NOMO-1 treated with DMSO at 0.1 percent for 48 hours (cell line): ENCODE results near the gene UBE2J2.

Experiments
- DNase-seq: peaks from one replicate; lab custom pipeline; 2025; ENCODE audit not compliant: unreplicated experiment; lab: John Stamatoyannopoulos, UW

The UBE2J2 gene

DNA sequence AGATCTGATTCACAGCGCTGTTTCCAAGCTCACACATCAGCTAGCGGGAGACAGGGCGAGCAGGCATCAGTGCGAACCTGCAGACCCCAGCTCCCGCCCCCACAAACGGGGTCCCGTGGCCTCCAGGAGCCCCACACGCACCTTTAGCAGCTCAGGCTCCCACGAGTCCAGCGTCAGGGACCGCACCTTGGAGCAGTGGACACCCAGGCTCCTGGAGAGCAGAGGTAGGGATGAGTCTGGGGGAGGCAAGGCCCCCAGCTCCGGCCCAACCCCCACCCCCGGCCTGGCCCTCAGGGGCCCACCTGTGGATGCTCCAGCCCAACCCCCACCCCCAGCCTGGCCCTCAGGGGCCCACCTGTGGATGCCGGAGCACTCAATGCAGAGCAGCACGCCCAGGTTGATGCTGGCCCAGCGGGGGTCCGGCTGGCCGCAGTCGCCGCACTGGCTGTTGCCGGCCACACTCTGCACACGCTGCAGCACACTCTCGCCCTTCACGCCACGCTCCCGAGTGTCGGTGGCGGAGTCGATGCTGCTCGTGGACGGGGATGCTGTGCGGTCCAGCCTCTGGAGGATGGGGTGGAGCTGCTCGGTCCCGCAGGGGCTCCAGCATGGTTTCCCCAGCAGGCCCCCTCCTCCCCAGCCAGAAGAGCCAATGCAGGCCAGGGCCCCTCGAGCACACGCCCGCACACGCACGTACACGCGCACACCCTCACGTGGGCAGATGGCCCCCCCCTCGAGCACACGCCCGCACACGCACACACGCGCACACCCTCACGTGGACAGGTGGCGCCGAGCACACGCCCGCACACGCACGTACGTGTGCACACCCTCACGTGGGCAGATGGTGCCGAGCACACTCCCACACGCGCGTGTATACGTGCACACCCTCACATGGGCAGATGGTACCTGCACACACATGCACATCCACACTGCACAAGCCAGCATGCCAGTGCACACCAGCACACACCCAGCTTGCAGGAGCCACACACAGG is 22.7 kb upstream of the UBE2J2 start:
- no peak for DNase-seq

DNA sequence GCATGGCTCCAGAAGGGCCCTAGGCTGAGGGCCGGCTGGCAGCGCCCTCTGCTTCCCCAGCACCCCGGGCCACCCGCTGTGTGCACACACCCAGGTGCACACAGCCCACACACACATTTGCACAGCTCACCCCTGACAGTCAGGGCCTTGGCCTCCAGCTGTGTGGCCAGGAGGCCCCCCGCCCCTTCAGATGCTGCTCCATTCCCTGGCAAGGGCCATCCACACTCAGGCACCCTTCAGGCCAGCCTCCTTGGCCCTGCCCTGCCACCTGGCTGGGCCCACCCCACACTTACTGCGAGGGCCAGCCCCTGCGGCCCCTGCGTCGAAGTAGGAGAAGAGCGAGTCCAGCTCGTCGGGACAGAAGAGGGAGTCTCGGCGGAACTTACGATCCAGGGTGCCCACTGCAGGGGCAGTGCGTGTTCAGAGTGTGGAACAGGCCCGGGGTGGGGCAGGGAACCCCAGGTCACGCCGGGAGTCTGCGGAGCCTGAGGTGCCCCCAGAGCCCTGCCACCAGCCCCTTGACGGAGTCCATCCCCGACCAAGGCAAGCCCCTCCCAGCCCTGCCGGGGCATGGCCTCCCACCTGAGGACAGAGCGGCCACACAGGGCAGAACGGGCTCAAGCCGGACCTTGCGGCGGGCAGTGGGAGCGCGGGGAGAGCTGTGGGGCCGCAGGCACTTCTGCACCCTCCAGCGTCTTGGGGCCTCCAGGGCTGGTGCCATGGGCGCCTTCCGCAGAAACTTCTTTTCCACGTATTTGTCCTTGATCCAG is 21.7 kb upstream of the UBE2J2 start:
- no peak for DNase-seq

DNA sequence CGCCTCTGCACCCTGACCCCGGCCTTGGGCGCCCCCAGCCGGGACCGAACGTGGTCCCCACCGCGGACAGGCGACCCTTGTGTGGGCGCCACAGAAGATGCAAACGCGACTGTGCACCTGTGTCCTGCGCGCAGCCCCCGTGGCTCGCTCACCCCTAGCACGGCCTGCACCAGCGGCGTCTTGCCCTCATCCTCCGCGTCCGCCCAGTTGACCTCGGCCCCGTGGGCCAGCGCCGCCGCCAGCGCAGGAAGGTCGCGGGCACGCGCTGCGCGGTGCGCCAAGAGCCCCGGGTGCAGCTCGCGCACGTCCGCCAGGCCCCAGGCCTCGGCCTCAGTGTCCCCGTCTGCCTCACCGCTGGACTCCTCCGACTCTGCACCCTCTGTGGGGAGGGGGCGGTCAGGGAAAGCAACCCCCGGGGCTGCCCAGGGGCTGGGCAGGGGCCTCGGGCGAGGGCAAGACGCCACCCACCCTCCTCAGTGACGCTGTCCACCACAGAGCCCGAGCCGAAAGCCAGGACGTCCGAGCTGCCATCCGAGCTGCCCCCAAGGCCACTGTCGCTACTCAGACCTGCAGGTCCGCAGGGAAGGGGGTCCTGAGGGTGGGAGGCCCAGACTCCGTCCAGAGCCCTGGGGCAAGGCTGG is 20.7 kb upstream of the UBE2J2 start:
- DNase-seq = no peak

DNA sequence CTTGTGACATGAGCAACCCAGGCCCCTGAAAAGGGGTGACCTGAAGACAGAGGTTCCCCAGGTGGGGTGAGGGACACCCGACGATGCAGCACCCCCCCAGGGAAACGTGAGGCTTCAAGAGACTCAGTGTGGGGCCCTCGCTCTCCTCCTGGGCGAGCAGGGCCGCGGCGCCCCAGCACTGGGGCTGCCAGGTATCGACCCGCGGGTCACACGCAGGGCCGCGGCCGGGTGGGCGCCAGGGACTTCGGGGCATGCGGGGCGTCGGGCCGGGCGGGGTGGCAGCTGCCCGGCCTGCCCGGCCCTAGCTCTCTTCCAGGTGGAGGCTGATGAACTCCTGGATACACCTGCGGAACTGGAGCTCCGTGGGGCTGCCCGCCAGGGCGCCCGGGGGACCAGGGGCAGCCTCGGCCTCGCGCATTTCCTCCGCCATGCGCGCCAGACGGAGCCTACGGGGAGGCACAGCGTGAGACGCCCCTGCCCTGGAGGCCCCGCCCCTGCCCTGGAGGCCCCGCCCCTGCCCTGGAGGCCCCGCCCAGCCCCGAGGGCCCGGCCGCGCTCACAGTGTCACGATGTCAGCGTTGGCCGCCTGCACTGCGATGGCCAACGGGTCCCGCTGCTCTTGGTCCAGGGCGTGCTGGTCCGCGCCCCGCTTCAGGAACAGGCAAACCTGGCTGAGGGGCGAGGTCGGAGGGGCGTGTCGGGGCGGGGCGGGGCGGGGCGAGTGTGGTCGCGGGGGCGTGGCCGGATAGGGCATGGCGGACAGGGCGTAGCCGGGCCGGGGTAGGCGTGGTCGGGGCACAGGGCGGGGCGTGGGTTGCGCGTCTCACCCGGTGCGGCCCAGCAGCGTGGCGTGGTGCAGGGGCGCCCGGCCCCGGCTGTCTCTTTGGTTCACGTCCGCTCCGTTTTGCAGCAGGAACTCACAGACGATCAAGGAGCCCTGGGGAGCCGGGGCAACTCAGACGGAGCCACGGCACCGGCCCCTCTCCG is 19.9 kb upstream of the UBE2J2 start:
- DNase-seq = no peak

DNA sequence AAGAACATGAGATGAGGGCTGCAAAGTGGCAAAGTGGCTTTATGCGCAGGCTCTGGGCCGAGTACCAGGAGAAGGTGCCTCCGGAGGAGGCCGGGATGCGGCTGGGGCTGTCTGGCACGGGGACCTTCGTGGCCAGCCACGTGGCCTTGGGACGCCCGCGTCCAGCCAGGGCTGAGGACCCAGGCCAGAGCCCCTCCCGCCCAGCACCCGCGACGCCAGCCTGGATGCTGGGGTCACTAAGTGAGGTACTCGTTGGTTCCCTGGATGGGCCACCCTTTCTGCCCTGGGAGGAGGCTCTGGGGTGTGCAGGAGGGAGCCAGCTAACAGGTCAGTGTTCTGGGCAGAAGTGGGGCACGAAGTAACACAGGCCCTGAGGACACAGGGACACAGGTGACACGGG is 19.2 kb upstream of the UBE2J2 start:
- no peak for DNase-seq

DNA sequence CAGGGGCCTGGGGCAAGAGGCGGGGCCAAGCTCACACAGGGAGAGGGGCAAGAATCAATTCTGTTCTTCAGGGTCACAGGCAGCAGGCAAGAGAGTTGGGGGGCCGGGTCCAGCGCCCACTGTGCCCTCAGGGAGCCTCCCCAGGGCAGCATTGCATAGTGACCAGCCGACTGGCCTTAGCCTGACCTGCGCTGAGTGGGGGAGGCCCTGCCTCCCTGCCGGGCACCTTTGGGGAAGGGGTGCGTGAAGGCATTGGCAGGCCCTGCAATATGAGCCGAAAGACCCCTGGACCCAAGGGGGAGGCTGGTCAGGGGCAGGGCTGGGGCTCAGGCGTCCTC is 18.8 kb upstream of the UBE2J2 start:
- DNase-seq = no peak

DNA sequence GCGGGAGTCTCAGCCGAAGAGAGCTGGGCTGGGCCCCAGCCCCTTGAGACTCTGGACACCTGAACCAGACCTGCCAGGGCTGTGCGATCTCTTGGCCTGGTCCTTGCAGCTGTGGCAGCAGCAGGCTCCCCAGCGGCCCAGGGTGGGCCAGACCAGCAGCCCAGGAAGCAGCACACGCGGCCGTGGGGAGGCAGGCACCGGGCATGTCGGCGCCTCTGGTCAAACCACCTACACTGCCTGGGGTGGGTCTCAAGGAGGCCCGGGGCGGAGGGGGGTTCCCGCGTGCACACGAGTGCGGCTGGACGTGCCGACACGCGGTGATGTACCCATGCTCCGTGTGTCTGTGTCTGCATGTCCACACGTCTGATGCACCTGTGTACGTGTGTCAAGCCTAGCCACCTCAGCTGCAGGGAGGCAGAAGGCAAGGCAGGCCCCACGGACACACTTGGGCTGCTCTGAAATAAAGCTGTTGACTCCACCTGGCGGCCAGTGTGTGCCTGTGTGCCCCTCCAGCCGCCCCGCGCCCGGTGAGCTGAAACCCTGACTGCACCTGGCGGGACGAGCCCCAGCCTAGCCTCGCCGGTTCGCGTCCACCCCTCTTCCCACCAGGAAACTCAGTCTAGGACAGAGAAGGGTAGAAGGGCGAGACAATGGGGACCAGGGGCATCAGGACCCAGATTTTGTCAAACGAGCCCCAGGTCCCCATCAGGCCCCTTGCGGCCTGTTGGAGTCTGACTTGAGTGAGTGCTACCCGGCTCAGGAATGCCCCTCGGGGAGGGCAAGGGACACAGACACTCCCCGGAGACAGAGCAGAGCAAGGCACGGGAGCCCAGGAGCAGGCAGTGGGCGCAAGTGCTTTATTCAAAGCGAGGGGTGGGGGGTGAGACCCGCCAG is 18.1 kb upstream of the UBE2J2 start:
- DNase-seq = peak; percentile 47

DNA sequence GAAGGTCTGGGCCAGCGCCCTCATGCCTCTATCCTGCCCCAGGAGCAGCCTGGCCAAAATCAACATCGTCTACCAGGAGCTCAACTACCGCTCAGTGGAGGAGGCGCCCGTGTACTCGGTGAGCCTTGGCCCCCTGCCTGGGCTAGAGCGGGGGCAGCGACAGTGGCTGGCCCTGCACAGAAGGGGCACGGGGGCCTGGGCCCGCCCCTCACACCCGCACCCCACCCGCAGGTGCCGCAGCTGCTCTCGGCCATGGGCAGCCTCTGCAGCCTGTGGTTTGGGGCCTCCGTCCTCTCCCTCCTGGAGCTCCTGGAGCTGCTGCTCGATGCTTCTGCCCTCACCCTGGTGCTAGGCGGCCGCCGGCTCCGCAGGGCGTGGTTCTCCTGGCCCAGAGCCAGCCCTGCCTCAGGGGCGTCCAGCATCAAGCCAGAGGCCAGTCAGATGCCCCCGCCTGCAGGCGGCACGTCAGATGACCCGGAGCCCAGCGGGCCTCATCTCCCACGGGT is 17.4 kb upstream of the UBE2J2 start:
- no peak for DNase-seq

DNA sequence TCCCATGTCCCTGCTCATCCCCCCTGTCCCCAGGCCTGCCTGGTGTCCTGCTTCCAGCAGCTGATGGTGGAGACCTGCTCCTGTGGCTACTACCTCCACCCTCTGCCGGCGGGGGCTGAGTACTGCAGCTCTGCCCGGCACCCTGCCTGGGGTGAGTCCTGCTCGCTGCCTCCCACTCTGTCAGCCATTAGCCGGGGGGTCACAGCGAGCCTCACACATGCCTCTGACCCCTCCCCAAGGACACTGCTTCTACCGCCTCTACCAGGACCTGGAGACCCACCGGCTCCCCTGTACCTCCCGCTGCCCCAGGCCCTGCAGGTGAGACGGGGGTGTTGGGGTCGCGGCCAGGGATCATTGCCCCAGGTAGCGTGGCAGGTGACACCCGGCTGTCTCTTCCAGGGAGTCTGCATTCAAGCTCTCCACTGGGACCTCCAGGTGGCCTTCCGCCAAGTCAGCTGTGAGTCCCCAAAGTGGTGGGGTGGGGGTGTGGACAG is 16.6 kb upstream of the UBE2J2 start:
- peak; percentile 30 for DNase-seq

DNA sequence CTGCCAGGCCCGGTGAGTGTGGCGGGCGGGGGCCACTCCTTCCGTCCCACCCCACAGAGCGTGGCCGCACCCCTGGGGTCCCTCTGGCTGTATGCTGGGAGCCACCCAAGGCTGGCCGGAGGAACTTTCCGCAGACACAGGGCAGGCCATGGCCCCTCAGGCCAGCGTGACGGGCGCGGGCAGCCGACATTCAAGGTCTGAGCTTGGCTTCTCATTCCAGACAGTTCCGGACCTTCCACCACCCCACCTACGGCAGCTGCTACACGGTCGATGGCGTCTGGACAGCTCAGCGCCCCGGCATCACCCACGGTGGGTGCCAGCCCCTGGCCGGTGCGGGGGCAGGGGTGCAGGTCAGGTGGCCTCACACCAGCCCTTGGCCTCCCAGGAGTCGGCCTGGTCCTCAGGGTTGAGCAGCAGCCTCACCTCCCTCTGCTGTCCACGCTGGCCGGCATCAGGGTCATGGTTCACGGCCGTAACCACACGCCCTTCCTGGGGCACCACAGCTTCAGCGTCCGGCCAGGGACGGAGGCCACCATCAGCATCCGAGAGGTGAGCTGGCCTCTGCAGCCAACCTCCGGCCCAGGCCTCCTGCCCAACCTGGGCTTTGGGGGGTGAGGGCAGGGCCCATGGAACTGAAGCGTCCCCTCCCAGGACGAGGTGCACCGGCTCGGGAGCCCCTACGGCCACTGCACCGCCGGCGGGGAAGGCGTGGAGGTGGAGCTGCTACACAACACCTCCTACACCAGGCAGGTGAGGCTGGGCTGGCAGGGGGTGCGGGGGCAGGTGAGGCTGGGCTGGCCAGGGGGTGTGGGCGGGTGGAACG is 13.8 kb upstream of the UBE2J2 start:
- no peak for DNase-seq

DNA sequence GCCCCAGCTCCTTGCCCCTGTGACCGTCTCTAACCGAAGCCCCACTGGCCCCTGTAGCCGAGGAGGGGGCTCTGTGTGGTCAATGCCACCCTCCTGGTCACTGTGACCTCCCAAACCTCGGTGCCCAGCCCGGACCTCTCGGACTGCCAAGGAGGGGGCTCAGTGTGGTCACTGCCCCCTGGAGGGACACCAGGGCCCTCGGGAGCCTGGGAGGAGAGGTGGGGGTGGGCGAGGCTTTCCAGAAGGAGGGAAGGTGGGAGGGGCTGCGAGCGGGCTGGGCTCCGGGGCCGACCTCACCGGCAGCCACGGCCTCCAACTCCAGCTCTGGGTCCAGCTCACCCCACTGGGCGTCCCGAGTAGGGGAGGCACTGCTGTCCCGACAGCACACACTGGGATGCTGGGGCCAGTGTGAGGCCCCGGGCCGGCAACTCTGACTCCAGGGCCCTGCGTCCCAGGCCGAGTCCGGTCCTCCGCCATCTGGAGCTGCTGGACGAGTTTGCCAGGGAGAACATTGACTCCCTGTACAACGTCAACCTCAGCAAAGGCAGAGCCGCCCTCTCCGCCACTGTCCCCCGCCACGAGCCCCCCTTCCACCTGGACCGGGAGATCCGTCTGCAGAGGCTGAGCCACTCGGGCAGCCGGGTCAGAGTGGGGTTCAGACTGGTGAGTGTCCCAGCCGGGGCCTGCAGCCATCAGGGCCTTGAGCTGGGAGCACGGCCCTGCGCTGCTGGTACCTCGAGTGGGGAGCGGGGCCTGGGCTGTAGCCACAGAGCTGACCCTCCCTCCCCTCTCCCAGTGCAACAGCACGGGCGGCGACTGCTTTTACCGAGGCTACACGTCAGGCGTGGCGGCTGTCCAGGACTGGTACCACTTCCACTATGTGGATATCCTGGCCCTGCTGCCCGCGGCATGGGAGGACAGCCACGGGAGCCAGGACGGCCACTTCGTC is 12.9 kb upstream of the UBE2J2 start:
- DNase-seq = no peak

DNA sequence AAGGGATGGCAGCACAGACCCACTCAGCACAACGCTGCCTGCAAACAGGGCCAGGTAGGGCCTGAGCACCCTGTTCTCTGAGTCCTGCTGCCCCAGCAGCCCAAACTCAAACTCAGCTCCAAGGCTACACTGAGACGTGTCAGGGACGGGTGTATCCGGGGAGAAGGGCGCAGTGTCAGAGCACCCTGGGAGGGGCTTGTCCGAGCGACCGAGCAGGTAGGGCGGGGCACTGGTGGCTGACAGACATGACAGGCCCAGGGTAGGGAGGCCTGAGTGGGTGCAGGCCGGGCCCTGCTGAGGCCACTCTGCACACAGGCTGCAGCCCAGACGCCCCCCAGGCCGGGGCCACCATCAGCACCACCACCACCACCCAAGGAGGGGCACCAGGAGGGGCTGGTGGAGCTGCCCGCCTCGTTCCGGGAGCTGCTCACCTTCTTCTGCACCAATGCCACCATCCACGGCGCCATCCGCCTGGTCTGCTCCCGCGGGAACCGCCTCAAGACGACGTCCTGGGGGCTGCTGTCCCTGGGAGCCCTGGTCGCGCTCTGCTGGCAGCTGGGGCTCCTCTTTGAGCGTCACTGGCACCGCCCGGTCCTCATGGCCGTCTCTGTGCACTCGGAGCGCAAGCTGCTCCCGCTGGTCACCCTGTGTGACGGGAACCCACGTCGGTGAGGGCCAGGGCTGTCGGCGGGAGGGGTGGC is 12.1 kb upstream of the UBE2J2 start:
- DNase-seq = no peak

DNA sequence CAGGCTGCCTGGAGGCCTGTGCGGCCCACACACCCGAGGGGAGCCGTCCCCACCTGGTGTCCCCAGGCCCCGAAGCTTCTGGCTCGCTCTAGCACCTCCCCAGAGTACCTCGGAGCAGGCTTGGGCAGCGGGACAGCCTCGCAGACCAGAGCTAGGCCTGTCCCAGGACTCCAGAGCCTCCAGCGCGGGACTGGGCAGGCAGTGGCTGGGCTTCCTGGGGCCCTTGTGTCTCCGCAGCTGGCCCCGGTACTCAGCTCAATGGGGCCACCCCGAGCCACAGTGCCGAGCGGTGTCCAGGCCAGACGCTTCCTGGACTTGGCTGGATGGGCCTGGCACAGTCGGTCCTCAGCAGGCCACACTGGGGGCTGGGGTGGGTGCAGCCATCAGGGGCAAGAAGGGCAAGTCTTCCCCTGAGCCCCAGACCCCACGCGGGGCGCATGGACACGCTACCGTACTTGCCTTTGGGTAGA is 11.5 kb upstream of the UBE2J2 start:
- DNase-seq = no peak

DNA sequence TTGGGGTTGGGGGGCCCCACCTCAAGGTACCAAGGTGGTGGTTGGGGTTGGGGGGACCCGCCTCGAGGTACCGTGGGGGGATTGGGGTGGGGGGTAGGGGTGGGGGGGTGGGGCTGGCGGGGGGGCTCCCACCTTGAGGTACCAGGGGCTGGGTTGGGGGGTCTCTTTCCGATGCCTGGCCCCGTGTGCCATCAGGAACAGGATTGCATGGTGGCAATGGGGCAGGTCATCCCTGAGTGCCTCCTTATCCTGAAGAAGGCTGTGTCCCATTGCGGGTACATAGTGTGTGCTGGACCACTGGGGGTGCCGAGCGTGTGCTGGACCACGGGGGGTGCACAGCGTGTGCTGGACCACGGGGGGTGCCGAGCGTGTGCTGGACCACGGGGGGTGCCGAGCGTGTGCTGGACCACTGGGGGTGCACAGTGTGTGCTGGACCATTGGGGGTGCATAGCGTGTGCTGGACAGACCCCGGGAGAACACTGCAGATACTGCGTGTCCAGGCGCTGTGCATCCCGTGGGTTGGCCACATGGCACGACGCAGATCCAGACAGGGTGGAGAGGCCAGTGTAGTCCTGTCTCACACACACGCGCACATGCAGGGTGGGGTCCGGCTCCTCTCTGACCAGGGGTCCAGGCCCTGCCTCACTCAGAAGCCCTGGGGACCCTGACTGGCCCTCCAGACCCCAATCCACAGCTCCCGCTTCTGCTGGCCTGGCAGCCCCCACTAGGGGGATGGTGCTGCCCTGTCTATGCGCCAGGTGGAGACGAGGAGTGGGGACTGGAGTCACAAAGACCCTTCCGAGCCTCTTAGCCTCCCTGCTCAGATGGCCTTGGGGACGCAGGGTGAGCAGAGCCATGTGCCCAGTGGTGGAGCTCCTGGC is 10.8 kb upstream of the UBE2J2 start:
- DNase-seq = no peak

DNA sequence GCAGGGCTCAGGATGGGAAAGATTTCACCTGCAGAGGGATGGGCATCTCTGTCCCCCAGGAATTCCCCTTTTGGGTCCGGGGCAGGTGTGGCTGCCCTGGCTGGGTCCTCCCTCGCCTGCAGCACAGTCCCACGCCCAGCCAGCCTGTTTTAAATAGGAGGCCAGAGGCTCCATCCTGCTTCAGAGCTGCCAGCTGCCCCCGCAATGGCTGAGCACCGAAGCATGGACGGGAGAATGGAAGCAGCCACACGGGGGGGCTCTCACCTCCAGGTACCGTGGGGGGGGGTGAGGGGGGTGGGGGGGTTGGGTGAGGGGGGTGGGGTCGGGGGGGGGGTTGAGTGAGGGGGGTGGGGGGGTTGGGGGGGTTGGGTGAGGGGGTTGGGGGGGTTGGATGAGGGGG is 10.2 kb upstream of the UBE2J2 start:
- DNase-seq = no peak

DNA sequence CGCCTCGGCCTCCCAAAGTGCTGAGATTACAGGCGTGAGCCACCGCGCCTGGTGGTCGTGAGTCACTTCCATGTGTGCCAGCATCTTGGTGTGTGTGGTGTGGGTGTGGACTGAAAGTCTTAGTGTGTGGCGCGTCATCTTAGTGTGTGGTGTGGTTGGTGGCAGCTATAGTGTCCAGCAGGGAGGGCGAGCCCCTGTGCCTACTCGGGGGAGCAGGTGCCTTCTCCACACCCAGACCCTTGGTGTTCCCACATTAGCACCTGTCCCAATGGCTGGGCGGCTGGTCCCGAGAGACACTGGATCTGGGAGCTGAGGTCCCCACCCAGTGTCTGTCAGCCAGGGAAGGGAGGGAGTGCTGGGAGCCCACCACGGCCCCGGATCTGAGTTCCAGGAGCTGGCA is 9.3 kb upstream of the UBE2J2 start:
- no peak for DNase-seq
